GM12878 (cell line): ENCODE data around the gene PGAP6. TPM values are rescaled to one million over a fixed set of nuclear protein-coding genes. Genes with fewer than 3 reads are reported as not detected.
"Not testable (repeated sequence)": the region's sequence is repeated elsewhere in the genome, so short reads cannot be mapped to it uniquely, and the experiment has no call there.

Source experiments
- ATAC-seq: fragments of 200-7000 bp; cut with Tn5 transposase; 3 replicates; pipeline ENCODE4 v1.9.1; 2020; ENCODE audit warnings: mild to moderate bottlenecking, moderate library complexity
- BruUV-seq: library from RNA; stranded (reverse); fragments of 400-500 nt; replicated peaks from 2 replicates; lab custom pipeline; 2021; lab: Mats Ljungman, UMichigan
- CTCF ChIA-PET: fragments of 300-600 bp; sonication (Branson Sonifier 250); formaldehyde crosslinking; extraction: SDS; loops from one replicate; lab custom pipeline; 2021; ENCODE audit warnings: inconsistent platforms; lab: Yijun Ruan, JAX
- POLR2A ChIA-PET: fragments of 350-600 bp; formaldehyde crosslinking; extraction: SDS; loops from one replicate; lab custom pipeline; 2021; ENCODE audit warnings: inconsistent platforms; lab: Charles Lee
- RAD21 ChIA-PET: fragments of 300-600 bp; sonication (Branson Sonifier 250); formaldehyde crosslinking; loops from one replicate; lab custom pipeline; 2023; ENCODE audit warnings: antibody characterized with exemption; ENCODE audit not compliant: unreplicated experiment; lab: Charles Lee
- SMC1A ChIA-PET: fragments of 300-600 bp; sonication (Branson Sonifier 250); formaldehyde crosslinking; loops from one replicate; lab custom pipeline; 2023; ENCODE audit not compliant: unreplicated experiment, uncharacterized antibody; lab: Charles Lee
- DNase-seq: peaks from one replicate; pipeline ENCODE4 v3.0.0-alpha.2; 2011; ENCODE audit warnings: low read depth, low spot score
- FAIRE-seq: peaks from 3 replicates; lab custom pipeline; 2011; peaks lifted over from hg19 to GRCh38; lab: Jason Lieb, UNC
- H2AFZ ChIP-seq: 2 replicates; pipeline ENCODE4 v1.6.0; 2011; ENCODE audit warnings: low read depth, low read length, control low read depth; ENCODE audit not compliant: control insufficient read depth
- H3K27ac ChIP-seq: 2 replicates; pipeline ENCODE4 v1.5.1; 2011; ENCODE audit warnings: control low read depth; ENCODE audit not compliant: control insufficient read depth, insufficient read depth
- H3K27me3 ChIP-seq, 2 experiments: replicated peaks in 1 of 2; 2 replicates each; pipeline versions ENCODE4 v1.6.0 to v1.6.1; 2011; ENCODE audit warnings: low read length in 1 of 2; ENCODE audit not compliant: control insufficient read depth in 2 of 2, insufficient read depth in 2 of 2
- H3K36me3 ChIP-seq, 2 experiments: 2 replicates each; pipeline ENCODE4 v1.5.1; 2011; ENCODE audit warnings: low read length in 1 of 2; ENCODE audit not compliant: control insufficient read depth in 2 of 2, insufficient read depth in 2 of 2
- H3K4me1 ChIP-seq: 2 replicates; pipeline ENCODE4 v1.6.1; 2011; ENCODE audit warnings: mild to moderate bottlenecking, low read length, moderate library complexity, mixed read lengths; ENCODE audit not compliant: control insufficient read depth, insufficient read depth
- H3K4me2 ChIP-seq: 2 replicates; pipeline ENCODE4 v1.6.0; 2011; ENCODE audit warnings: control low read depth; ENCODE audit not compliant: control insufficient read depth, insufficient read depth
- H3K4me3 ChIP-seq: fragments of 200-600 bp; sonication (generic); 2 replicates; pipeline ENCODE4 v1.5.1; 2016
- H3K79me2 ChIP-seq: 2 replicates; pipeline ENCODE4 v1.6.0; 2011; ENCODE audit warnings: low read length; ENCODE audit not compliant: control insufficient read depth, insufficient read depth
- H3K9ac ChIP-seq: 2 replicates; pipeline ENCODE4 v1.8.0; 2011; ENCODE audit warnings: low read length, control low read depth, mixed read lengths; ENCODE audit not compliant: control insufficient read depth, insufficient read depth
- H3K9me3 ChIP-seq: replicated peaks from 3 replicates; pipeline ENCODE4 v1.5.1; 2011; ENCODE audit warnings: mild to moderate bottlenecking, low read length; ENCODE audit not compliant: control insufficient read depth, insufficient read depth
- H4K20me1 ChIP-seq: 2 replicates; pipeline ENCODE4 v1.6.0; 2011; ENCODE audit not compliant: control insufficient read depth, insufficient read depth
- BCL3 ChIP-seq: IDR thresholded peaks from 2 replicates; pipeline ENCODE4 v1.6.1; 2011; ENCODE audit warnings: borderline replicate concordance, low read depth, mild to moderate bottlenecking, moderate library complexity, low read length; ENCODE audit not compliant: insufficient read depth, poor library complexity, severe bottlenecking
- CBFB ChIP-seq: IDR thresholded peaks from 2 replicates; pipeline ENCODE4 v1.6.1; 2016; ENCODE audit warnings: antibody characterized with exemption, low read depth
- E2F8 ChIP-seq: fragments of 450-650 bp; IDR thresholded peaks from 2 replicates; pipeline ENCODE4 v1.6.1; 2018; ENCODE audit warnings: mild to moderate bottlenecking, low read depth, moderate library complexity; ENCODE audit not compliant: partially characterized antibody
- HDGF ChIP-seq: fragments of 450-650 bp; IDR thresholded peaks from 2 replicates; pipeline ENCODE4 v1.6.1; 2016; ENCODE audit warnings: antibody characterized with exemption
- NFIC ChIP-seq: IDR thresholded peaks from 2 replicates; pipeline ENCODE4 v1.6.1; 2012; ENCODE audit warnings: low read depth, mild to moderate bottlenecking, inconsistent platforms, low read length, moderate library complexity
- PAX8 ChIP-seq: fragments of 450-650 bp; IDR thresholded peaks from 2 replicates; pipeline ENCODE4 v1.6.1; 2017; ENCODE audit warnings: mild to moderate bottlenecking, moderate library complexity
- POLR2A ChIP-seq: IDR thresholded peaks from 2 replicates; pipeline ENCODE4 v1.6.1; 2011; ENCODE audit warnings: low read depth, mild to moderate bottlenecking, low read length
- POU2F2 ChIP-seq: IDR thresholded peaks from 3 replicates; pipeline ENCODE4 v1.6.1; 2011; ENCODE audit warnings: low read depth, mild to moderate bottlenecking, low read length, borderline replicate concordance
- SP1 ChIP-seq: IDR thresholded peaks from one replicate; pipeline ENCODE4 v1.6.1; 2011; ENCODE audit warnings: low read depth, low read length
- SUPT20H ChIP-seq: IDR thresholded peaks from 2 replicates; pipeline ENCODE4 v1.6.1; 2011; ENCODE audit warnings: low read depth, mild to moderate bottlenecking, low read length, moderate library complexity, borderline replicate concordance; ENCODE audit not compliant: control insufficient read depth
- YY1 ChIP-seq: IDR thresholded peaks from 2 replicates; pipeline ENCODE4 v1.6.1; 2011; ENCODE audit warnings: low read depth, mild to moderate bottlenecking, low read length
- WGBS: methylation state at CpG from one replicate; pipeline ENCODE4 v1.1.6; 2016; ENCODE audit warnings: low lambda C conversion rate; ENCODE audit not compliant: insufficient replicate concordance, insufficient coverage; ENCODE audit errors: missing lambda C conversion rate; 5-methylcytosine and 5-hydroxymethylcytosine counted together
- in situ Hi-C: fragments of 300-500 bp; cut with MboI; formaldehyde crosslinking; loops from 9 replicates; pipeline ENCODE4 v1.14.3; 2018; ENCODE audit warnings: mixed read lengths
- intact Hi-C: fragments of 100-400 bp; cut with micrococcal nuclease; formaldehyde crosslinking; loops from one replicate; pipeline ENCODE4 v1.14.2; 2022; ENCODE audit not compliant: unreplicated experiment
- polyA plus RNA-seq, 11 experiments: library from polyadenylated mRNA; depleted of rRNA in 4 of 11; unstranded in 6 of 11; stranded (reverse) in 5 of 11; fragments of >200 nt; fragmentation: Nextera tagmentation in 4 of 11; fragmentation: Illumina TruSeq in 1 of 11; extraction: Ambion mirVana in 4 of 11; extraction: Trizol in 1 of 11; gene quantifications; 1 replicate in 1 of 11; 2 replicates in 10 of 11; pipeline versions ENCODE4 v1.2.1 to v1.2.3, GENCODE V29; 2011 to 2016; ENCODE audit warnings: inconsistent platforms in 2 of 11, missing spikeins in 2 of 11, low read depth in 1 of 11
- total RNA-seq, 4 experiments: library from RNA; depleted of rRNA in 3 of 4; stranded (reverse); fragments of >200 nt in 3 of 4; fragmentation: Illumina TruSeq in 1 of 4; extraction: Trizol in 1 of 4; gene quantifications; 2 replicates each; pipeline versions ENCODE4 v1.2.1 to v1.2.3, GENCODE V29; 2013 to 2021

Gene PGAP6
- total and polyA plus RNA-seq, 10 of the 15 experiments (the other 5 are each of a cell fraction or from before 2014, with no cell fraction given), result 0.76 to 48.8 (median 18.4) TPM

GRCh38 chr16:341095-341973 is 40.4 kb downstream of the PGAP6 start:
- RAD21 ChIA-PET, ATAC-seq, intact Hi-C loops, in situ Hi-C loops, FAIRE-seq, H3K27me3 ChIP-seq, H3K9ac ChIP-seq, H4K20me1 ChIP-seq, H3K36me3 ChIP-seq, CTCF ChIA-PET, H3K4me1 ChIP-seq, DNase-seq, H2AFZ ChIP-seq, POLR2A ChIA-PET, H3K27ac ChIP-seq, H3K9me3 ChIP-seq, H3K4me3 ChIP-seq, BruUV-seq, H3K4me2 ChIP-seq: not testable (repeated sequence)
- H3K79me2 ChIP-seq, result peaks cover 14% of the 10 kb centered on the region
- WGBS, result 94% methylated on average over 37 of the region's 47 CpGs
- SMC1A ChIA-PET, result interaction anchor here (0.6 kb wide), 1 partner anchor 81 kb away, joined by 3 read pairs; no protein-coding TSS in a partner anchor

- in situ Hi-C loops, result no loop called here
- H3K36me3 ChIP-seq, result peaks cover 0 to 2% of the 10 kb centered on the region in 2 experiments; a peak in 2 of 4 replicates
- ChIA-PET CTCF (no interaction called here), SMC1A (interaction anchor here (0.6 kb wide), 1 partner anchor 81 kb away, joined by 3 read pairs; no protein-coding TSS in a partner anchor), POLR2A (no interaction called here), RAD21 (no interaction called here)
- FAIRE-seq (no peak), DNase-seq (no peak), ATAC-seq (no peak)
- WGBS, result 97% methylated on average over 20 of the region's 23 CpGs
- H4K20me1 ChIP-seq, result 0 out of 2 replicates have a peak, but pooled peaks cover 3% of the 10 kb centered on the region
- no peak overlapping the region for H3K9ac ChIP-seq
- BruUV-seq, result no TSS peak
- H3K4me3 ChIP-seq, result no peak overlapping the region
- H3K79me2 ChIP-seq, result peaks cover 16% of the 10 kb centered on the region
- no peaks in the 10 kb centered on the region; the same call in 2 of the 3 replicates for H3K9me3 ChIP-seq
- no peak for TF ChIP-seq CBFB
- no peak for TF ChIP-seq BCL3
- no peak for TF ChIP-seq POLR2A
- TF ChIP-seq PAX8, result no peak
- no peak for TF ChIP-seq HDGF
- no peak for TF ChIP-seq NFIC
- TF ChIP-seq SUPT20H, result no peak
- TF ChIP-seq POU2F2, result no peak
- no peak for TF ChIP-seq E2F8
- no peak for TF ChIP-seq YY1
- TF ChIP-seq SP1, result no peak
- H3K4me2 ChIP-seq, result no peak overlapping the region
- H2AFZ ChIP-seq, result no peak overlapping the region
- no peaks in the 10 kb centered on the region for H3K27me3 ChIP-seq
- H3K27ac ChIP-seq, result no peak overlapping the region
- intact Hi-C loops, result no loop called here
- H3K4me1 ChIP-seq, result no peaks in the 10 kb centered on the region
Observed at GRCh38 chr16:340370-341091, 41.2 kb downstream of the PGAP6 start.
